SK-N-DZ (cell line): Measurements from ENCODE around the gene TTI1.
"Not testable (repeated sequence)": the region's sequence is repeated elsewhere in the genome, so short reads cannot be mapped to it uniquely, and the experiment has no call there.

ENCODE experiments used
- DNase-seq: peaks from one replicate; pipeline ENCODE4 v3.0.0-alpha.2; 2015; ENCODE audit warnings: low spot score

Gene TTI1

GRCh38 chr20:38011696-38012095 is 21.6 kb downstream of the TTI1 start:
- DNase-seq: no peak

DNA sequence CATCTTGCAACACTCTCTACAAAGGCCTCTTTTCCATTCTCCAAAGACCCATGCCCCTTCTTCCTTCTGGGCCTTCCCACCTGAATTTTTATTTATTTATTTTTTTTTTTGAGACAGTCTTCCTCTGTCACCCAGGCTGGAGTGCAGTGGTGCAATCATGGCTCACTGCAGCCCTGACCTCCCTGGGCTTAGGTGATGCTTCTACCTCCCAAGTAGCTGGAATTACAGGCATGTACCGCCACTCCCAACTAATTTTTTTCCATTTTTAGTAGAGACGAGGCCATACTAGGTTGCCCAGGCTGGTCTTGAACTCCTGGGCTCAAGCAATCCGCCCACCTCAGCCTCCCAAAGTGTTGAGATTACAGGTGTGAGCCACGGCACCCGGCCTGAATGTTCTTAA is 23.8 kb downstream of the TTI1 start:
- DNase-seq: not testable (repeated sequence)

DNA sequence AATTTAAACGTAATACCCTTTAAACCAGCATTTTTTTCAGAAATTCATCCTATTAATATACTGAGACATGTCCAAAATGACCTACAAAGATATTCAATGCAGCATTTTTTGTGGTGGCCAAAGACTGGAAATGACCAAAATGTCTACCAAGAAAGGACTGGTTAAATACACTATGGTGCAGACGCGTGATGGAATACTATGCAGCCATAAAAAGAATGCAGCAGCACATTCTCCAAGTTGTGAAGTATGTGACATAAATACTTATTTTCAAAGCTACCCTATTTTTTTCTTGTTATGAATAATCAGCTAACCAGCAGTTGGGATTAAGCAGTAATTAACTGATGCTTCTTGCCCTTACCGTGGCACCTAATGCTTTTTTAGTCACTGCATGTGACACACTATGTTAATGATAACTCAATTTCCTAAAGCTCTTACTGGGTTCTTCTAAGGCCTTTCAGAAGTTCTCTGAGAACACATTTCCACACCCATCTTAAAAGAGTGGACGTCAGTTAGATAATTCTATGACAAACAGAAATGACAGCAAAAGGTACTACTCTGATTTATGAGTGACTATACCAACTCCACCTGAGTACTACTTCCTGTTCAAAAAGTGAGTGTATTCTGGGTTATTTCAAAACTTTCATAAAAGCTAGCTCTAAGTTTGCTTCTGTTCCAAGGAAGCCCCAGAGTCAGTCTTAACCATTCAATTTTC is 24.9 kb downstream of the TTI1 start:
- no peak for DNase-seq

GRCh38 chr20:38007526-38007925 is 25.7 kb downstream of the TTI1 start:
- peak; percentile 92 for DNase-seq

- no peak for DNase-seq
These were observed 27.4 kb downstream of the TTI1 start for GRCh38 chr20:38005903-38006302.

- no peak for DNase-seq
These were observed 28.8 kb downstream of the TTI1 start for GRCh38 chr20:38004416-38004815.

DNA sequence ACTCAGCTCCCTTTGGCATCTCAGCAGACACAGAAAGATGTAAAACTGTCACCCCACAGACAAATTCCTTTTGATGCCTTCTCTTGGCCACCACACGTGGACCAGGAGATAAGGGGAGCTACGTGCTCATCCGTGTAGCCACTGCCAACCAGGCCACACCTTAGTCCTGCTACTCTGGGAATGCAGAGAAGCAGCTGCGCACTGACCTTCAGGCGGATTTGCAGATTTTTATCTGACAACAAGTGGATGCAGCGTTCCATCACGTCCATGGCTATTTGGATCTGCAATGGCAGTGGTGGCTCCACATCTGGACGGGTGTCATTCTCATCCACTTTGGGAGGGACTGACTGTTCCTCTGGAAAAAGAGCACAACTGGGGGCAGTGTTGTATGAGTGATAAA is 30.8 kb downstream of the TTI1 start:
- no peak for DNase-seq

DNA sequence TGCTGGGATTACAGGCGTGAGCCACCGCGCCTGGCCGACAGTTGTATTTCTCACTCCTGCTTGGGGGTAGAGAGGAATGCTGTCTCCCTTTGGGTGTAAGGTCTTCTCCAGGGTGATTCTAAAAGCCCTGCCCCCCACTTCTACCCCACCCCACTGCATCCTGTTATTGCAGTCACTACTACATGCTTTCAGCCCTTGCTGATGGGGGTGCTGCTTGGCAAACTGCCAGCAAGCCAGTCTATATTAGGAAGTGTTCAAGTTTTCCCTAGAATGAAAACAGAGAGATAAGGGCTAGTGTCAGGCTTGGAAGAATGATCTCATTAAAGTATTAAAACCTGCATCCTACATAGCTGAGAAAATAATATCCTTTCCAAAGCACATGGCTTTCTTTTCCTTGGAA is 31.3 kb downstream of the TTI1 start:
- no peak for DNase-seq

DNA sequence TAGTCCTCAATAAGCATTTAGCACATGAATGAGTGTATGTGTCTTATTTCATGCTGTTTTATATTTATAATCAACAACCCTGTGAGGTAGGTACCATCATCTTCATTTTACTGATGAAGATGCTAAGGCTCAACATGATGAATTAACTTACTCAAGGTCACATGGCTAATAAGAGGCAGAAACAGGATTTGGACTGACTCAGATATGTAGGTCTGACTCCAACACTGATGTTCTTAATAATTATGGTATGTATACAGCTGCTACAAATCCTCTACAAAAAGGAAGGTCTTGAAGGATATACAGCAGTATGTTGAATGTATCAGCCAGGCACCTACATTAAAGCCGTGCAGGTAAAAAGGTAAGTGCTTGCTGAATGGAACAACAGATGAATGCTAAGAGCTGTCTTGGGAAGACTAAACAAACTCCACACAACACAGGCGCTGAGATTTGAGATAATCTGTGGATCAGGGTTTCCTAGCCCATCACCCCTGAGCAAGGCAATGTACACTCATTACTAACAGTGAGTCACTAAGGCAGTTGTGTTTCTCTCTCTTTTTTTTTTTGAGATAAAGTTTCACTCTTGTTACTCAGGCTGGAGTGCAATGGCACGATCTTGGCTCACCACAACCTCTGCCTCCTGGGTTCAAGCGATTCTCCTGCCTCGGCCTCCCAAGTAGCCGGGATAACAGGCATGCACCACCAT is 31.9 kb downstream of the TTI1 start:
- no peak for DNase-seq

- no peak for DNase-seq
These were observed 33.0 kb downstream of the TTI1 start for GRCh38 chr20:38000293-38000692.

- no peak for DNase-seq
These were observed 33.6 kb downstream of the TTI1 start for GRCh38 chr20:37999526-38000263.

DNA sequence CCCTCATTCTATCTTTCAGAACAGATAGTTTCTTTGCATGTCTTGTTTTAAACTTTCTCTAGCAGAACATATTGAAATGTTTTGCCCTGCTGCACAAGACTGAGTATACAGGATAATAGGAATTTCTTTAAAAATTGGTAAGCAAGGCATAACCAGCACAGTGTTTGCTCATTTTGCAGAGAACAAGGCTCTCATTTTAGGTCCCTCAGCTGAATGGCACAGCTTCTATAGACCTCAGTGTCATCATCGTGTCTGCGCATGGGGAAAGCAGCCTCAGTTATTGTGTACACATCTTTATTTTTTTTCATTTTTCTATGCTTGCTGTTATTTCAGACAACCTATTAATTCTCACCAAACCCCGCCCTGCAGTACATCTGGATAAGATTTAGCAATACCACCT is 35.7 kb downstream of the TTI1 start:
- DNase-seq: no peak

DNA sequence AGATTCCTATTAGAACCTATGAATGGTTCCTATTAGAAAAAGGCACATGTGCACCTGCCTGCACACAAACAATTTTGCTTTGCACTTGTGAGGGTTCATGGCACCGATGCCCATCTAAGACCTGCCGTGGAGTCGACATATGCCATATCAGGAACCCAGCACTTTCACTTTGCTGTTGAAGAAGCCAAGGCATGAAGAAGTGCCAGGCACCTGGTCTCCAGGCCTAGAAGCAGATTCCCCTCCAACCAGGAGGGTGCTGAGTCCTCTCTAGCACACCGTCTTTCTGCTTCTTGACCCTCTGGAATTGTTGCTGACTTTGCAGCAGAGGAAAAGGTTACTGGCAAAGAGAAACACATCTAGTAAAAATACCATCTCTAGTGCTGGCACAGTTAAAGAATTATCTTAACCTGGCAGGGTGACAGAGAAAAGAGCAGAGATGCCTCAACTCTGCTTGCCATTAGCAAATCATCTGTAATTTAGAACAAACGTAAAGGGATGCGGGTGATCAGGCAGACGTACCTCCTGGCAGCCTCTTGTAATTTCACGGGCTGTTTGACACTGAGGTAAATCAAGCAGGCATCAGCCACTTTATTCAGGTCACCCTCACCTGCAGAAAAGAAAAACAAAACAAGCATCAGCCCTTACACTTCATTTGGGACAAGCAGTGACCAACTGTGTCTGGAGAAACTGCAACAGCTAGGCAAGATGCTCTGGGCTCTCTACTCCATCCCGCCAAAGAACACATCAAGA is 37.2 kb downstream of the TTI1 start:
- DNase-seq: no peak

DNA sequence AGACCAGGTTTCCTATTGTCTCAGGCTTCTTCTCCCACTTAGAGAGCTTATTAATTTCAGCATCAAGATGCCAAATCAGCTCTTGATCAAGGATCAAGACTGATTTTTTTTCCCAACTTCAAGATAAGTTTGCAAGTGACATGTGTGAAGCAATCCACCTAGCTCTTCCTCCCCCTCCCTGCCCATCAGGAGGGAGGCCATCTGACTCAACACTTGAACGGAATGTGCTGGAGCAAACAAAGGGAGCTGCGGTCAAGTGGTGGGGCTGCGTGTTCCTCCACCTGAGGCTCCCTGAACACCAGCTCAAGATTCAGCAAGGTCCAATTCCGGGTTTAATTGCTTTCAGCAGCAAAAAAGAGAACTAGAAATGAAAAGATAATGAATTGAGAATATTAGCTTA is 38.7 kb downstream of the TTI1 start:
- DNase-seq: no peak

DNA sequence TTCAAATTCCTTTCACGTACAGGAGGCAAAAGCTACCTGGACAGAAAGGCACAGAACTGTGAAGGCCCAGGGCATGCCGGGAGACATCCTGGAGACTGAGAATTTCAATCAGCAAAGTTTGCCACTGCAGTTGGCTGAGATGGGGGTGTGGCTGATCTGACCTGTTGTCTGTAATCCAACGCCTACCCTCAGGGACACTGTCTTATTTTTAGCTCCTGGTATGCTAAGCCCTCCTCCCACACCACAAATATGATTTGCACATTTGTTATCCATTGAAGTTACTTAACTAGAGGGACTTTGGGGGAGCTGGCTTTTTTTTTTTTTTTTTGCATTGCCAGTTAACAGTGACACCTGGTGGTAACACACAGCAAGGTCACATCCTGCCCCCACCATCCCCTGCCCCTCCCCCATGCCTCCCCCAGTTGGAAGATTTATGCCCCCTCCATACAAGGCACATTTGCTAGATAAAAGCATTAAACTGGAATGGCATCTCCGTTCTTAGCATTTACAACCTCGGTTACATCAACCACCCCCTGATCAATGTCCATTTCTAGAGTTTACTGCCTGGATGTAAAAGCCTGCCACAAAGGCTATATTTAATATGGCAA is 40.4 kb downstream of the TTI1 start:
- peak; percentile 74 for DNase-seq

DNA sequence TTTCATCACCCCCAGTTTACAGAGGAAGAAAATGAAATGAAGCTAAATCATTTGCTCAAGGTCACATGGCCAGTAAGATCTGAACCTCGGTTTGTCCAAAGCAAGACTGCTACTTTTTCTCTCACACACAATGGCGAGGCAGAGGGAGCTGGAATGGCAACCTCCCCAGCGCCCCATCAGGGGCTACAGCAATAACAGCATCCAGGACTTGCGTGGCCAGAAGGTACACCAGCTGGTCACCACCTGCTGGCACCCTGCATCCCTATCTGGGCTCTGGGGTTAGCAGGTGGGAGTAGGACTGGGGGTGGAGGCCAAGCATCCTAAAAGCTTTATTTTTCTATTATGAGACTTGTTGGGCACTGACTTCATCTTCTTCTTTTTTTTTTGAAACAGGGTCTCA is 41.3 kb downstream of the TTI1 start:
- DNase-seq: no peak

- DNase-seq: no peak
These were observed 41.9 kb downstream of the TTI1 start for GRCh38 chr20:37991157-37991866.

- peak; percentile 71 for DNase-seq
These were observed 42.6 kb downstream of the TTI1 start for GRCh38 chr20:37990571-37991151.

GRCh38 chr20:37989601-37990295 is 43.5 kb downstream of the TTI1 start:
- DNase-seq: no peak
